ENCODE data around the gene STARD8.

GRCh38 chrX:68690936-68691501, 43.6 kb downstream of the STARD8 start:
- TF ChIP-seq CTCF (IDR thresholded peaks at IDR 0.05; ENCODE audit: insufficient read depth, low read length) (no peak), REST (IDR thresholded peaks at IDR 0.05; ENCODE audit: insufficient replicate concordance, low read depth) (no peak), POLR2AphosphoS5 (IDR thresholded peaks at IDR 0.05; ENCODE audit: low read depth) (no peak)

All from HL-60 (cell line).